Endothelial cell of umbilical vein (primary cell): ENCODE results near the gene OR6Q1.

Experiments used
- FOS ChIP-seq: IDR thresholded peaks from 2 replicates; pipeline ENCODE4 v1.6.1; 2011; ENCODE audit warnings: mild to moderate bottlenecking, low read length, moderate library complexity, borderline replicate concordance; ENCODE audit not compliant: insufficient read depth
- POLR2AphosphoS5 ChIP-seq: IDR thresholded peaks from 2 replicates; pipeline ENCODE4 v1.6.1; 2012; ENCODE audit warnings: low read depth, mild to moderate bottlenecking, control low read depth, low read length, moderate library complexity; ENCODE audit not compliant: insufficient read depth
- TF ChIP-seq, protein P1 (sequence below): IDR thresholded peaks from 2 replicates; pipeline ENCODE4 v1.6.1; 2011; ENCODE audit not compliant: insufficient read depth, insufficient read length
- TF ChIP-seq, protein P2 (sequence below), 2 donors: IDR thresholded peaks; 1 replicate in 1 of 2; 2 replicates in 1 of 2; pipeline ENCODE4 v1.5.1; 2011; ENCODE audit warnings: low read length in 2 of 2, mild to moderate bottlenecking in 2 of 2, moderate library complexity in 2 of 2, control low read depth in 1 of 2, inconsistent platforms in 1 of 2, low read depth in 1 of 2; ENCODE audit not compliant: insufficient read depth in 1 of 2; ENCODE audit errors: extremely low read depth in 1 of 2

DNA sequence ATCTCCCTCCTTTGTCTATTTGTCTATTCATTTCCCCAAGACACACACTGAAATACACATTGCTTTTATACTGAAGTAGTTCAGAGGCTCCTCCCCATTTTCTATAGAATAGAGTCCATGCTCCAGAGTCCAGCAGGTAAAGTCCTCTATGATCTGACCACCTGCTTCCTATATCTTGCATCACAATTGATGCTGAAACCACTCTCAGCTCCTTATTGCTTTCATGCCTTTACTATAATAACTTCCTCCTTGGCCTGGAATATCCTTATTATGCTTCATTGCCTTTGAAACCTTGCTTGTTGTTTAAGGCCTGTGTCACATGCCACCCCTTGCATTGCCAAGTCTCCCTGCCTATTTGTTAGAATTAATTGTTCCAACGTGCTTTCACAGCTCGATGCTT lies 12.6 kb downstream of the OR6Q1 start:
- TF ChIP-seq, protein P1, sequence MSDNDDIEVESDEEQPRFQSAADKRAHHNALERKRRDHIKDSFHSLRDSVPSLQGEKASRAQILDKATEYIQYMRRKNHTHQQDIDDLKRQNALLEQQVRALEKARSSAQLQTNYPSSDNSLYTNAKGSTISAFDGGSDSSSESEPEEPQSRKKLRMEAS: no peak
- TF ChIP-seq POLR2AphosphoS5: no peak
- no peak for TF ChIP-seq FOS
- TF ChIP-seq, protein P2, sequence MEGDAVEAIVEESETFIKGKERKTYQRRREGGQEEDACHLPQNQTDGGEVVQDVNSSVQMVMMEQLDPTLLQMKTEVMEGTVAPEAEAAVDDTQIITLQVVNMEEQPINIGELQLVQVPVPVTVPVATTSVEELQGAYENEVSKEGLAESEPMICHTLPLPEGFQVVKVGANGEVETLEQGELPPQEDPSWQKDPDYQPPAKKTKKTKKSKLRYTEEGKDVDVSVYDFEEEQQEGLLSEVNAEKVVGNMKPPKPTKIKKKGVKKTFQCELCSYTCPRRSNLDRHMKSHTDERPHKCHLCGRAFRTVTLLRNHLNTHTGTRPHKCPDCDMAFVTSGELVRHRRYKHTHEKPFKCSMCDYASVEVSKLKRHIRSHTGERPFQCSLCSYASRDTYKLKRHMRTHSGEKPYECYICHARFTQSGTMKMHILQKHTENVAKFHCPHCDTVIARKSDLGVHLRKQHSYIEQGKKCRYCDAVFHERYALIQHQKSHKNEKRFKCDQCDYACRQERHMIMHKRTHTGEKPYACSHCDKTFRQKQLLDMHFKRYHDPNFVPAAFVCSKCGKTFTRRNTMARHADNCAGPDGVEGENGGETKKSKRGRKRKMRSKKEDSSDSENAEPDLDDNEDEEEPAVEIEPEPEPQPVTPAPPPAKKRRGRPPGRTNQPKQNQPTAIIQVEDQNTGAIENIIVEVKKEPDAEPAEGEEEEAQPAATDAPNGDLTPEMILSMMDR (IDR thresholded peaks at IDR 0.05; ENCODE audit: extremely low read depth in 1 of 2, insufficient read depth in 1 of 2, low read depth in 1 of 2, low read length in 2 of 2): no peak
